ENCODE measurements around the gene EFCAB12. TPM values are rescaled to one million over a fixed set of nuclear protein-coding genes. Genes with fewer than 3 reads are reported as not detected.

EFCAB12 gene
- total RNA-seq, 8 experiments from 2014 or later: 0.27 to 3.8 (median 0.55) TPM

DNA sequence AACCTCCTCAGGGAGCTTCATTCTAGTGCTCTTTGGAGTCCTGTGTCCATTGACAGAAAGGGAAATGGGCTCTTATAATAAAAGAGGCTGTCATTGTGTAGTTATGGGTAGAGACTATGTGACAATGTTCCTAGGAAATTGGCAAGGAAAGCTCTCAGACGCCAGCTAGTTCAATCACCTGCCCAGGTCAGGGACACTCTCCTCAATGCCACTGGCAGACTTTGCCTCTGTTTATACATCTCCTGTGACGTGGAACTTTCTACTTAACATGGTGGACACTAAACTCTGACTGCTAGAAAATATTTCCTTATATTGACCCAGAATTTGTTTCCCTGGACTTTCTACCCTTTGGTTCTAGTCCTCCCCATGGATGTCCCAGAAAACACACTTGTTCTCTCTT, 2.8 kb downstream of the EFCAB12 start:
- in situ Hi-C loops (cut with MboI; ENCODE audit: low pct_unique_long_range_greater_than_20kb in 2 of 9, low sequenced_read_pairs in 9 of 9, unreplicated experiment in 9 of 9): no loop called here
- ATAC-seq (replicated peaks in 6 of 8): no peak
- no peak overlapping the region for H3K4me3 ChIP-seq
- 20 to 100% (median 87%) methylated on average over 1 to 2 of the region's 2 CpGs; no CpG with 5 or more reads in 2 of the 10 experiments for WGBS, 10 experiments
- H3K4me1 ChIP-seq (replicated peaks in 1 of 2): peaks cover 5 to 13% of the 10 kb centered on the region in 2 donors
- H3K27ac ChIP-seq: no peak overlapping the region

DNA sequence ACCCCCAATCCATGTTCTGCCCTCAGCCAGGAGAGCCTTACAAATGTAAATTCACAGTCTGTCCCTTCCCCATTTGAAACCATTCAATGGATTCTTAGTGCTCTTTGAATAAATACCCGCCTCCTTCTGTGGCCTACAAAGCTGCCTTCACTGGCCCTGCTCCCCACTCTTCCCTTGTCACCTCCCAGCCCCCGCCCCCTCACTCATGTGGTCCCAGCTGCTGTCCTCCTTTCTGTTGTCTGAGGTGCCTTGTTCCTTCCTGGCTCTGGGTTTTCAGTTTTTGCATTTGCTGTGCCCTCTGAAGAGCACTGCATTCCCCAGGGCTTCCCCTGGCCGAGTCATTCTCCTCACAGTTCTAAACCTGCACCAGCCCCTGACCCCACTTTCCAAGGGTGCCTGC, 3.2 kb downstream of the EFCAB12 start:
- WGBS, 10 experiments: 33 to 60% (median 40%) methylated on average over 1 of the region's 3 CpGs; no CpG with 5 or more reads in 7 of the 10 experiments
- no peak for ATAC-seq (replicated peaks in 6 of 8)
- no peak overlapping the region for H3K4me3 ChIP-seq
- in situ Hi-C loops (cut with MboI; ENCODE audit: low pct_unique_long_range_greater_than_20kb in 2 of 9, low sequenced_read_pairs in 9 of 9, unreplicated experiment in 9 of 9): no loop called here
- H3K27ac ChIP-seq: no peak overlapping the region
- H3K4me1 ChIP-seq (replicated peaks in 1 of 2): peaks cover 5 to 13% of the 10 kb centered on the region in 2 donors

DNA sequence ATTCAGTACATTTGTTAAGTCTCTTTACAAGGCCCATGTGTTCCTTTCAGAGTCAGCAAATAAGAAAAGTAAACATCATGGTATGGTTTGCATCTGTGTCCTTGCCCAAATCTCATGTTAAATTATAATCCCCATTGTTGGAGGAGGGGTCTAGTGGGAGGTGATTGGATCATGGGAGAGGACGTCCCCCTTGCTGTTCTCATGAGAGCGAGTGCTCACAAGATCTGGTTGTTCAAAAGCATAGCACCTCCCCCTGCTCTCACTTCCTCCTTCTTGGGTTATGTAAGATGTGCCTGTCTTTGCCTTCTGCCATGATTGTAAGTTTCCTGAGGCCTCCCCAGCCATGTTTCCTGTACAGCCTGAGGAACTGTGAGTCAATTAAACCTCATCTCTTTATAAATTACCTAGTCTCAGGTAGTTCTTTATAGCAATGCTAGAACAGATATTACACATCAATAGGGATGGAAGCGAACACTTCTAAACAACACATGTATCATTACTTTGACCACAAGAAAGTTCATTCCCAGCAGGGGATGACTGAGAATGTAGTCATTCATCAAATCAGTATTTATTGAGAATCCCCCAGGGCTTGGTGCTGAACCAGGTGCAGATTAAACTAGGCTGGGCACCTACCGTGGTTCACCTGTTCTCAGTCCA, 4.1 kb downstream of the EFCAB12 start:
- ATAC-seq (replicated peaks in 6 of 8): no peak
- in situ Hi-C loops (cut with MboI; ENCODE audit: low pct_unique_long_range_greater_than_20kb in 2 of 9, low sequenced_read_pairs in 9 of 9, unreplicated experiment in 9 of 9): no loop called here

DNA sequence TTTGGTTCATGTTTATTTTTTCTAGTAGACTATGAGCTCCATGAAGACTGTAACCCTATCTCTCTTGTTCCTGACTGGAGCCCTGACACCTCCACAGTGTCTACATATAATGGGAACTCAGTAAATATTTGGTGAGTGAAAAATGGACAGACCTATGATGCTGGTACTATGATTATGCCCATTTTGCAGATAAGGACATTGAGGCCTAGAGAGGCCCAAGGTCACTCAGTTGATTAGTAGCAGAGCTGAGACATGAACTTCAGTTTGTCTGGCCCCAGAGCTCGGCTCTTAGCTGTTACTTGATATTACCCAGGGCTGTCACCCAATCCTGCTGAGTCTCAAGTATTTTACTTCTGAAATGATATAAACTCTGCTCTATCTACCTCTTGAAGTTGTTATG, 5.5 kb downstream of the EFCAB12 start:
- ATAC-seq (replicated peaks in 6 of 8): no peak
- Histone ChIP-seq H3K4me1 (replicated peaks in 1 of 2) (peaks cover 4 to 7% of the 10 kb centered on the region in 2 donors), H3K27ac (no peak overlapping the region), H3K4me3 (no peak overlapping the region)
- in situ Hi-C loops (cut with MboI; ENCODE audit: low pct_unique_long_range_greater_than_20kb in 2 of 9, low sequenced_read_pairs in 9 of 9, unreplicated experiment in 9 of 9): no loop called here
- 33 to 100% (median 89%) methylated on average over 1 of the region's 1 CpG; no CpG with 5 or more reads in 5 of the 10 experiments for WGBS, 10 experiments

More for the DNA sequence above, 4.1 kb downstream of the EFCAB12 start:
- WGBS, 10 experiments: 50 to 100% (median 80%) methylated on average over 1 to 3 of the region's 4 CpGs; no CpG with 5 or more reads in 4 of the 10 experiments
- peaks cover 5 to 13% of the 10 kb centered on the region in 2 donors for H3K4me1 ChIP-seq (replicated peaks in 1 of 2)
- no peak overlapping the region for H3K27ac ChIP-seq
- H3K4me3 ChIP-seq: no peak overlapping the region

DNA sequence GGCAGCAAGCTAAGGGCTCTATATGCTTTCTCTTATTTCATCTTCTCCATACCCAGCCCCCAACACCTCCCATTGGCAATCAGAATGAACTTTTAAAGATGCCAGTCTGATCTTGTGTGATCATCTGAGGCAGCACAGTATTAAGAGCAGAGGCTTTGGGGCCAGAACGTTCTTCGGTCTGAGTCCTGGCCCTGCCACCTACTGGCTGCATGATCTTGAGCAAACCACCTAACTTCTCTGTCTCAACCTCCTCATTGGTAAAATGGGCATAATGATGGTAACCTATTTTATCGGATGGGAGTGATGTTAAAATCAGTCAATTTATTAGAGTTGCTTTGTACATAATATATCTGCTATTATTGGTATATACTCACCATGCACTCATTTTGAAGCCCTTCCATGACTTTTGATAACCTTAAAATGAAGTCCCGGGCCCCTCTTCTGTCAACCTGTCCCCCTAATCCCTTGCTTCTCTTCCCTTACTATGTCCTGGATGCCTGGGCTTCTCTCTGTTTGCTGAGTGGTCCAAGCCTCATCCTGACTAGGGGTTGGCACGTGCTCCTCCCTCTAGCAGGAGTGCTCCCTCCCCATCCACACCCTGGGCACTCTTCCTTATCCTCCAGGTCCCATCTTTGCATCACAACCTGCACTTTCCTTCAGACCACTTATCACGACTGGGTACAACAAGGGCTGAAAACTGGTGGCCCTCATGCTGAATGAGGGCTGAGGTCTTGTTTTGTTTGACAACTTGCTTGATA, 6.3 kb downstream of the EFCAB12 start:
- no peak overlapping the region for H3K27ac ChIP-seq
- no peak overlapping the region for H3K4me3 ChIP-seq
- no peak for ATAC-seq (replicated peaks in 6 of 8)
- peaks cover 0 to 4% of the 10 kb centered on the region in 2 donors for H3K4me1 ChIP-seq (replicated peaks in 1 of 2)
- WGBS, 10 experiments: 0 to 95% (median 61%) methylated on average over 1 to 5 of the region's 6 CpGs
- in situ Hi-C loops (cut with MboI; ENCODE audit: low pct_unique_long_range_greater_than_20kb in 2 of 9, low sequenced_read_pairs in 9 of 9, unreplicated experiment in 9 of 9): no loop called here

DNA sequence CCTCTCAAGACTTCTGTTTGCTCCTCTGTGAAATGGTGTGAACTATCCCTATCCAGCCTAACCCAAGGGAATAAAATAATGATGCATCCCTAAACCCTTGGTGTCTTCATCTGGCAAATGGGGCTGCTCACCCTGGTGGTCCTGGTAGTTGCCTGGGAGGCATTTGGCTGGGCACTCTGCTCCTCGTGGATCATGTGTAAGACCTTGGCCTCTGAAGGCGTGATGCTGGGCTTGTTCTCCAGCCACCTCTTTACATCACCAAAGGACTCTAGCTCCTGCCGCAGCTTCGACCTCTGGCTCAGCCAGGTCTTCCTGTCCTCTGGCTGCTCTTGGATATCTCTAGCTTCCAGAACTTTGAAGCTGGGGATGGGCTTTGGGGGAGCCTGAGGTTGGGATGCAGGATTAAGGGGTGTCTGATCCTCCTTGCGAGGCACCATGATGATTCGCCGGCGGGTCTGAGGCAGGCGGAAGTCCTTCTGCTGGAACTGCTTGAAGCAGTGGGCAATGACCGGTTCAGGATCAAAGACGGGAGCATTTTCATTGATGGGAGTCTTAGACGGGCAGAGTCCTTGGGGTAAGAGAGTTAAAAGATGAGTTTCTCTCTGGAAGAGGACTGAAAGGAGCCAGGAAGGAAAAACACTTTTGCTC, 7.1 kb downstream of the EFCAB12 start:
- ATAC-seq (replicated peaks in 6 of 8): no peak
- Histone ChIP-seq H3K27ac (no peak overlapping the region), H3K4me1 (replicated peaks in 1 of 2) (peaks cover 0 to 4% of the 10 kb centered on the region in 2 donors), H3K4me3 (no peak overlapping the region)
- WGBS, 10 experiments: 0 to 100% (median 82%) methylated on average over 1 to 7 of the region's 12 CpGs; no CpG with 5 or more reads in 4 of the 10 experiments
- in situ Hi-C loops (cut with MboI; ENCODE audit: low pct_unique_long_range_greater_than_20kb in 2 of 9, low sequenced_read_pairs in 9 of 9, unreplicated experiment in 9 of 9): no loop called here

DNA sequence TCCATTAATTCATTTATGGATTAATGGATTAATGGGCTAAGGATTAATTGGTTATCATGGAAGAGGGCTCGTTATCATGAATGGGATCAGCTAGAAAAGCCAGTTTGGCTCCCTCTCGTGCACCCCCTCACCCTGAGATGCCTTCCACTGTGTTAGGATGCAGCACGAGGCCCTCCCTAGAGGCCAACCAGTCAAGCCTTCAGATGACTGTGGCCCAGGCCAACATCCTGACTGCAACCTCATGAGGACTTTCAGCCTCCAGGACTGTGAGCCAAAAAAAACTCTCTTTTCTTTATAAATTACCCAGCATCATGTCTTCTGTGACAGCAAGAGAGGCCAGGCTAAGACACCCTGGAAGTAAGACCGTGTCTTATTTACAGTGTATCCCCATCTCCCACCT, 9.0 kb downstream of the EFCAB12 start:
- ATAC-seq (replicated peaks in 6 of 8): no peak
- Histone ChIP-seq H3K27ac (no peak overlapping the region), H3K4me3 (no peak overlapping the region), H3K4me1 (replicated peaks in 1 of 2) (no peaks in the 10 kb centered on the region)
- WGBS, 10 experiments: 14 to 86% (median 53%) methylated on average over 1 to 4 of the region's 4 CpGs; no CpG with 5 or more reads in 5 of the 10 experiments
- in situ Hi-C loops (cut with MboI; ENCODE audit: low pct_unique_long_range_greater_than_20kb in 2 of 9, low sequenced_read_pairs in 9 of 9, unreplicated experiment in 9 of 9): no loop called here

DNA sequence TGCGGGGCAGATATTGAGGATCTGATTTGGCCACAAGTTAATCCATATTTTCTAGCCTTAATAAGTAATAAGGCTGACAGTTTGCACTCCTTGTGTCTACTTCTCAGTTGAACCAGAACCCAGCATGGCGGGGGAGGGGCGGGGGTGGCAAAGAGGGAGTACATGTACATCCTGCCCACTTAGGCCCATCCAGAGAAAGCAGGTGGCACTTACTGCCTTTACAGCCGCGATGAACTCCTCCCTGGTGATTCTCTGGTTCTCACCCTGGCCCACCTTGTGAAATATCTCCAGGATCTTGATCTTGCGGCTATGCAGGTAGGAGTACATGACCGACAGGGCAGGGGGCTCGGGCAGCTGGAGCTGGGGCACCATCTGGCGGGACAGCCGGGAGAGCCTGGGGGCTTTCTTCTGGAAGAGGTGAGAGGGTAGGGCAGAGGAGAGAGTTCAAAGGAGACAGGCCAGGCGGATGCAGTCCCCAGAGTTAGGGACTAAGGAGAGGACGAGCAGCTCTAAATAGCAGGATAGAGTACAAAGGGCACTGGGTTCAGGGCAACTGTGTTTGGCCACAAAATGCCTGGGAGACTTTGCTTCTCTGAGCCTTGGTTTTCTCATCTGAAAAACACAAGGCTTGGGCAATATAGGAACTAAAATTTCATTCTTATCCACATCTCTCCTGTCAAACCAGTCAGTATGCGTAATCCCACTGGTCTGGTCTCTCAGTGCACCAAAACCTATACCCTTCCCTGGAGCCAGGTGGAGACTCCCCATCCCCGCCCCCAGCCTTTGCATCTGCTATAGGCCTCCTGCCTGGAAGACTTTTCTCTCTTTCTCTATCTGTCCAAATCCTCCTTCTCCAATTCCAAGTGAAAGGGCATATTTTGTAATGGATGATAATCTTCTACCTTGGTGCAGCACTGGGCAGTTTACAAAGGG, 10.1 kb downstream of the EFCAB12 start:
- 0 to 100% (median 99%) methylated on average over 1 to 8 of the region's 14 CpGs; no CpG with 5 or more reads in 2 of the 10 experiments for WGBS, 10 experiments
- H3K27ac ChIP-seq: no peak overlapping the region
- ATAC-seq (replicated peaks in 6 of 8): no peak
- H3K4me1 ChIP-seq (replicated peaks in 1 of 2): no peaks in the 10 kb centered on the region
- H3K4me3 ChIP-seq: no peak overlapping the region
- in situ Hi-C loops (cut with MboI; ENCODE audit: low pct_unique_long_range_greater_than_20kb in 2 of 9, low sequenced_read_pairs in 9 of 9, unreplicated experiment in 9 of 9): no loop called here

DNA sequence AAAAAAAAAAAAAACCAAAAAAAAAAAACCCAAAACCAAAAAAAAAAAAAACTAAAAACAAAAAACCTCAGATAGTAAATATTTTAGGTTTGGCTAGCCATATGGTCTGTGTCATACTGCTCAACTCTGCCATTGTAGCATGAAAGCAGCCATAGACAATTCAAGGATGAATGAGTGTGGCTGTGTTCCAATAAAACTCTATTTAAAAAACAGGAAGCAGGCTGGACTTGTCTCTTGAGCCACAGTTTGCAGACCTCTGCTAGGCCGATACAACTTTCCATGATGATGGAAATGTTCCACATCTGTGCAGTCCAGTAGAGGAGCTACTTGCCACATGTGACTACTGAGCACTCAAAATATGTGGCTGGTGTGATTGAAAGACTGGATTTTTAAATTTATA, 11.1 kb downstream of the EFCAB12 start:
- Histone ChIP-seq H3K4me3 (no peak overlapping the region), H3K27ac (no peak overlapping the region), H3K4me1 (replicated peaks in 1 of 2) (peaks cover 0 to 3% of the 10 kb centered on the region in 2 donors)
- in situ Hi-C loops (cut with MboI; ENCODE audit: low pct_unique_long_range_greater_than_20kb in 2 of 9, low sequenced_read_pairs in 9 of 9, unreplicated experiment in 9 of 9): no loop called here
- WGBS, 10 experiments: 14 to 100% (median 88%) methylated on average over 1 of the region's 1 CpG; no CpG with 5 or more reads in 1 of the 10 experiments
- ATAC-seq (replicated peaks in 6 of 8): no peak

DNA sequence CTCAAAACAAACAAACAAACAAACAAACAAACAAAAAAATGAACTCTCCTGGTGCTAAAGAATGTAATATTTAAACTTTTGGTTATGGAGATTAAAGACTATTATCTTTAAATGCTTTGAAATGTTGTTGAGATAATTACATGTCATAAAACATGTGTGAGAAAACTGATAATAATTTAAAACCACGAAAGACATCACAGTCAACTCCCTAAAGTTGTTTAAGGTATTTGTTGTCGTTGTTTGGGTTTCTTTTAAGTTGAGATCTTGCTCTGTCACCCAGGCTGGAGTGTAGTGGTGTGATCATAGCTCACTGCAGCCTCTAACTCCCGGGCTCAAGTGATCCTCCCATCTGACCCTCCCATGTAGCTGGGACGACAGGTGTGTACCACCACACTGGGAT, 12.0 kb downstream of the EFCAB12 start:
- 17 to 100% (median 90%) methylated on average over 1 to 4 of the region's 4 CpGs; no CpG with 5 or more reads in 1 of the 10 experiments for WGBS, 10 experiments
- in situ Hi-C loops (cut with MboI; ENCODE audit: low pct_unique_long_range_greater_than_20kb in 2 of 9, low sequenced_read_pairs in 9 of 9, unreplicated experiment in 9 of 9): no loop called here
- no peak overlapping the region for H3K4me3 ChIP-seq
- ATAC-seq (replicated peaks in 6 of 8): no peak
- no peak overlapping the region for H3K27ac ChIP-seq
- peaks cover 0 to 3% of the 10 kb centered on the region in 2 donors for H3K4me1 ChIP-seq (replicated peaks in 1 of 2)

DNA sequence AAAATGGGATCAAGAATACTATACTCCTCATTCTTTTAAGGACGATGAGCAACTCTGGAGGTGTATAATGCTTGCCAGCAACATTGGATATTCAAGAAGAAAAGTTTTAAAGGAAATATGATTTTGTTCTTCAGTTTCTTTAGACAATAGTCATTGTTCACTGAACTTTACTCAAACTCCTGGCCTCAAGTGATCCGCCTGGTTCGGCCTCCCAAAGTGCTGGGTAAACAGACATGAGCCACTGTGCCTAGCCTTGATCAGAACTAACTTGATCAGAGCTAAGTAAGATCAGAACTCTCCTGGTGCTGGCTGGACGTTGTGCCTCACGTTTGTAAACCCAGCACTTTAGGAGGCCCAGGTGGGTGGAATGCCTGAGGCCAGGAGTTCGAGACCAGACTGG, 12.6 kb downstream of the EFCAB12 start:
- WGBS, 10 experiments: 50 to 91% (median 72%) methylated on average over 3 to 5 of the region's 6 CpGs; no CpG with 5 or more reads in 4 of the 10 experiments
- in situ Hi-C loops (cut with MboI; ENCODE audit: low pct_unique_long_range_greater_than_20kb in 2 of 9, low sequenced_read_pairs in 9 of 9, unreplicated experiment in 9 of 9): no loop called here
- H3K27ac ChIP-seq: no peak overlapping the region
- peaks cover 0 to 3% of the 10 kb centered on the region in 2 donors for H3K4me1 ChIP-seq (replicated peaks in 1 of 2)
- ATAC-seq (replicated peaks in 6 of 8): no peak
- no peak overlapping the region for H3K4me3 ChIP-seq

DNA sequence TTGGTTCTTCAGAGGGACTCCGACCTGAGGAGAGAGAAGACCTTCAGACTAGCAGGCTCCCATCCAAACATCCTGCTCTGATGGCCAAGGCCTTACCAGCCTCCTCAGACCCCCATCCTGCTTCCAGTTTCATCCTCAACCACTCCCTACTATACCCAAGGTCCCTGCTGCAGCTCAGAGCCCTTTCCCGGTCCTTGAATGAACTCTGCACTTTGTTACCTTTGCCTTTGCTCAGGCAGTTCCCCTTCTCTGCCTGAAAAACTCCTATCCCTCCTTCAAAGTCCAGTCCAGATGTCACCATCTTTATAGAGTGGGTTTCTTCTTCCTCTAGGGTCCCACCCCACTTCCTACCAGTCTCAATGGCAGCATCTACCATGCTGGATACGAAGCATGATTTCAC, 13.1 kb downstream of the EFCAB12 start:
- 28 to 100% (median 78%) methylated on average over 1 to 3 of the region's 3 CpGs; no CpG with 5 or more reads in 5 of the 10 experiments for WGBS, 10 experiments
- ATAC-seq (replicated peaks in 6 of 8): no peak
- H3K27ac ChIP-seq: no peak overlapping the region
- in situ Hi-C loops (cut with MboI; ENCODE audit: low pct_unique_long_range_greater_than_20kb in 2 of 9, low sequenced_read_pairs in 9 of 9, unreplicated experiment in 9 of 9): no loop called here
- H3K4me1 ChIP-seq (replicated peaks in 1 of 2): peaks cover 0 to 3% of the 10 kb centered on the region in 2 donors
- H3K4me3 ChIP-seq: no peak overlapping the region
